Osteocyte (in vitro differentiated cells): ENCODE measurements around the gene P2RX4. TPM values are rescaled to one million over a fixed set of nuclear protein-coding genes. Genes with fewer than 3 reads are reported as not detected.

Source experiments
- DNase-seq: peaks from one replicate; pipeline ENCODE4 v3.0.0; 2021; ENCODE audit warnings: mixed read lengths; ENCODE audit not compliant: unreplicated experiment; ENCODE audit errors: extremely low spot score
- H3K27ac Mint-ChIP-seq: one replicate; pipeline ENCODE4 v1.8.0; 2021; ENCODE audit warnings: mild to moderate bottlenecking, mixed read lengths; ENCODE audit not compliant: unreplicated experiment
- H3K27me3 Mint-ChIP-seq: one replicate; pipeline ENCODE4 v1.8.0; 2021; ENCODE audit warnings: mixed read lengths; ENCODE audit not compliant: unreplicated experiment
- H3K36me3 Mint-ChIP-seq: one replicate; pipeline ENCODE4 v1.8.0; 2021; ENCODE audit warnings: mixed read lengths; ENCODE audit not compliant: unreplicated experiment
- H3K4me1 Mint-ChIP-seq: one replicate; pipeline ENCODE4 v1.8.0; 2021; ENCODE audit warnings: mixed read lengths; ENCODE audit not compliant: unreplicated experiment
- H3K4me3 Mint-ChIP-seq: one replicate; pipeline ENCODE4 v1.8.0; 2021; ENCODE audit warnings: mild to moderate bottlenecking, moderate library complexity, mixed read lengths; ENCODE audit not compliant: unreplicated experiment
- H3K9me3 Mint-ChIP-seq: one replicate; pipeline ENCODE4 v1.8.0; 2021; ENCODE audit warnings: mixed read lengths; ENCODE audit not compliant: unreplicated experiment
- total RNA-seq: library from RNA; stranded (reverse); gene quantifications from 2 replicates; pipeline ENCODE4 v1.2.1, GENCODE V29; 2021
- TF ChIP-seq, protein P1 (sequence below): fragments of 200-600 bp; sonication (generic); IDR thresholded peaks from 2 replicates; pipeline ENCODE4 v1.5.0; 2021; ENCODE audit warnings: antibody characterized with exemption, mild to moderate bottlenecking, moderate library complexity

Gene P2RX4
- total RNA-seq, 1 donor from 2014 or later, result 20.3 TPM

GRCh38 chr12:121217063-121217462 is 7.1 kb downstream of the P2RX4 start:
- Mint-ChIP-seq H3K27ac (no peak overlapping the region), H3K4me1 (peaks cover 8% of the 10 kb centered on the region), H3K36me3 (peaks cover 10% of the 10 kb centered on the region), H3K4me3 (no peak overlapping the region), H3K9me3 (no peaks in the 10 kb centered on the region), H3K27me3 (no peaks in the 10 kb centered on the region)
- TF ChIP-seq, protein P1, sequence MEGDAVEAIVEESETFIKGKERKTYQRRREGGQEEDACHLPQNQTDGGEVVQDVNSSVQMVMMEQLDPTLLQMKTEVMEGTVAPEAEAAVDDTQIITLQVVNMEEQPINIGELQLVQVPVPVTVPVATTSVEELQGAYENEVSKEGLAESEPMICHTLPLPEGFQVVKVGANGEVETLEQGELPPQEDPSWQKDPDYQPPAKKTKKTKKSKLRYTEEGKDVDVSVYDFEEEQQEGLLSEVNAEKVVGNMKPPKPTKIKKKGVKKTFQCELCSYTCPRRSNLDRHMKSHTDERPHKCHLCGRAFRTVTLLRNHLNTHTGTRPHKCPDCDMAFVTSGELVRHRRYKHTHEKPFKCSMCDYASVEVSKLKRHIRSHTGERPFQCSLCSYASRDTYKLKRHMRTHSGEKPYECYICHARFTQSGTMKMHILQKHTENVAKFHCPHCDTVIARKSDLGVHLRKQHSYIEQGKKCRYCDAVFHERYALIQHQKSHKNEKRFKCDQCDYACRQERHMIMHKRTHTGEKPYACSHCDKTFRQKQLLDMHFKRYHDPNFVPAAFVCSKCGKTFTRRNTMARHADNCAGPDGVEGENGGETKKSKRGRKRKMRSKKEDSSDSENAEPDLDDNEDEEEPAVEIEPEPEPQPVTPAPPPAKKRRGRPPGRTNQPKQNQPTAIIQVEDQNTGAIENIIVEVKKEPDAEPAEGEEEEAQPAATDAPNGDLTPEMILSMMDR, result no peak
- DNase-seq, result no peak

DNA sequence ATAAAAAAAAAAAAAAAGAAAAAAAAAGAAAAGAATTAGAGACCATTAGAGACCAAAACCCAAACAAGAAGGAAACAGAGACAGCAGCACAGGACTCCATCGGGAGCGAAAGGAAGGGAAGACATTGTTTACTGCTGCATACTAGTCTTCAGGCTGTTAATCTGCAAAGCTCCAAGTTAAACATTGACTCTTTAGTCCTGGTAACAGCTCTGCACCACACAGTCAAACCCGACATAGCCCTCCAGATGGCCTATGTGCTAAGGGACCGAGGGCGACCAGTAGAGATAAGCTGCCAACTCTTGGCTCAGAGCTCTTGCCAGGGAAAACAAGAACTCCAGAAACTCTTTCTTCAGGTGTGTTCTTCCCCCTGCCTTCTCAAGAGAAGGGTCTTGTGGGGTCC is 7.8 kb downstream of the P2RX4 start:
- H3K4me1 Mint-ChIP-seq, result peaks cover 8% of the 10 kb centered on the region
- no peak overlapping the region for H3K27ac Mint-ChIP-seq
- no peaks in the 10 kb centered on the region for H3K9me3 Mint-ChIP-seq
- no peak overlapping the region for H3K4me3 Mint-ChIP-seq
- DNase-seq, result no peak
- H3K36me3 Mint-ChIP-seq, result peaks cover 11% of the 10 kb centered on the region
- H3K27me3 Mint-ChIP-seq, result no peaks in the 10 kb centered on the region
- TF ChIP-seq, protein P1, result no peak

DNA sequence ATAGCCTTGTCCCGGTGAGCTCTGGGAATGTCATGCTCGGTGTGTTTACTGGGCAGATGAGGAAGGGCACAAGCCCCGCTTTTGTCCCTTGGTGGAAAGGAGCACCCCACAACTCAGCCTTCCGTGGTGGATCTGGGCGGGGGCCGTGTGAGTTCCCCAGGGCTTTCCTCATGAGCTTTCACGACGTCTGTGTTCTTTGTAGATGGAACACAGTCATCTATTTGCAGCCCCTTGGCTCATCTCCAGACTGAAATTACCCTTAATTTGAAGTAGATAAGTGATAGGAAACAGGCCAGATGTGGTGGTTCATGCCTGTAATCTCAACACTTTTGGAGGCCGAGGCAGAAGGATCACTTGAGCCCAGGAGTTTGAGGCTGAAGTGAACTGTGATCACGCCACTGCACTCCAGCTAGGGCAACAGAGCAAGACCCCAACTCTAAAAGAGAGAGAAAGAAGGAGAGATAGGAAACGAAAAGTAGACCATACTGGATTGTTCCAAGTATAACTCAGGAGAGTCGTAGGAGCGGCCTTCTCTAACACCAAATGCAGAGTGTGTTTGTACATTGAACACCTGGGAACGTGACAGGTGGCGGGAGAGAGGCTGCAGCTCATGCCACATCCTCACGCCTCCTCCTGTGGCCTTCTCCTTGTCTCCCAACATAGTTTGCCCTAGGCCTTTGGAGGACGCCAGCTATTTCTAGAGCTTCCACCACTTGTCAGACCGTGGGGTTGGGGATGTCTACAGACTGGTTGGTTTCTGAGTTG is 8.8 kb downstream of the P2RX4 start:
- no peaks in the 10 kb centered on the region for H3K9me3 Mint-ChIP-seq
- peaks cover 11% of the 10 kb centered on the region for H3K36me3 Mint-ChIP-seq
- peaks cover 8% of the 10 kb centered on the region for H3K4me1 Mint-ChIP-seq
- H3K4me3 Mint-ChIP-seq, result no peak overlapping the region
- H3K27ac Mint-ChIP-seq, result no peak overlapping the region
- H3K27me3 Mint-ChIP-seq, result no peaks in the 10 kb centered on the region
- no peak for DNase-seq
- TF ChIP-seq, protein P1, result no peak

GRCh38 chr12:121219353-121219986 is 9.5 kb downstream of the P2RX4 start:
- peaks cover 8% of the 10 kb centered on the region for H3K36me3 Mint-ChIP-seq

GRCh38 chr12:121222847-121223246 is 12.9 kb downstream of the P2RX4 start:
- peaks cover 6% of the 10 kb centered on the region for H3K36me3 Mint-ChIP-seq
- H3K27me3 Mint-ChIP-seq, result no peaks in the 10 kb centered on the region
- TF ChIP-seq, protein P1, result no peak
- H3K27ac Mint-ChIP-seq, result no peak overlapping the region
- H3K4me1 Mint-ChIP-seq, result no peaks in the 10 kb centered on the region
- H3K4me3 Mint-ChIP-seq, result no peak overlapping the region
- H3K9me3 Mint-ChIP-seq, result no peaks in the 10 kb centered on the region
- DNase-seq, result no peak

More at GRCh38 chr12:121219353-121219986, 9.5 kb downstream of the P2RX4 start:
- no peak for DNase-seq
- TF ChIP-seq, protein P1, result no peak
- no peaks in the 10 kb centered on the region for H3K9me3 Mint-ChIP-seq
- H3K4me3 Mint-ChIP-seq, result no peak overlapping the region
- peaks cover 7% of the 10 kb centered on the region for H3K4me1 Mint-ChIP-seq
- no peaks in the 10 kb centered on the region for H3K27me3 Mint-ChIP-seq
- H3K27ac Mint-ChIP-seq, result no peak overlapping the region
